ENCODE measurements around the gene SNUPN.
"Not testable (repeated sequence)": the region's sequence is repeated elsewhere in the genome, so short reads cannot be mapped to it uniquely, and the experiment has no call there.

SNUPN gene

DNA sequence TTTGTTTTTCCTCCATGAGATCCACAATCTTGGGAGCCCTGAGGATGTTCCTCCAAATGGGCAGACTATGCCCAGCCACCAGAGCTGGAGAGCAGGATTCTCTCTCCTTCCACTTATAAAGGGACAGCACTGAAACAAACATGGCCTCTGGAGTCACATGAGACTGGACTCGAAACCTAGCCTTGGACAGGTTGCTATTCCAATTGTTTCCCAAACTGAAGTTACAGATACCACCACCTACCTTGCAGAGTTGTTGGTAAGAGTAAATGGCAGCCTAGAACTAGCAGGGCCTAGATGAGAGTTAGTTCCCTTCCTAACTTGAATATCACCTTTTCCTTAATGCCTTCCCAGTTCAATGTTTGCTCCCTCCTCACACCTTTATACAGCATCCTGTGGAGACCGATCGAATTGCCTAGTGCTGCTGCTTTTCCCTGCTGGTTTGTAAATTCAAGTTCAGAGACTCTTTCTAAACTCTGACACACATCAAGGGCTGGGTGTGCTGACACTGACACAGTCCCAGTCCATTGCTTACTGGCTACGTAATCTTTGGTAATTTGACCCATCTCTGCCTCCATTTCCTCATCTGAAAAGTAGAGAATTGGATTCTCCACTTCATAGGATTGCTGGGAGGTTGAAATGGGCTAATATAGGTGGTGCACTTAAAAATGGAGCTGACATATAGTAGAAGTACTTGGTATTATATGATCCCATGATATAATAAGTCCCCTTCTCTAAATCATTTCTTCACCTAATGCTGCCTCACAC, 11.9 kb upstream of the SNUPN start:
- DNase-seq, result no peak

DNA sequence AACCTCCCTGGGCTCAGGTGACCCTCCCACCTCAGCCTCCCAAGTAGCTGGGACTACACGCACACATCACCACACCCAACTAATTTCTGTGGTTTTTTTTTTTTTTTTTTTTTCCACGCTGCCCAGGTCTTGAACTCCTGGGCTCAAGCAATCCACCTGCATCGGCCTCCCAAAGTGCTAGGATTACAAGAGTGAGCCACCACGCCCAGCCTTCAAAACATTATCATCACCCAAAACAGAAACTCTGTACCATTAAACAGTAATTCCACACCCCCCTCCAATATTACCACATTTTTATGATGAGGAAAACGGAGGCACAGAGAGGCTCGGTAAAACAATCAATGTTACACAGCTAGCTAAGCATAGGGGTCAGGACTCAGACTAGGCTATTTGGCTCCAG, 10.5 kb upstream of the SNUPN start:
- DNase-seq, result no peak

DNA sequence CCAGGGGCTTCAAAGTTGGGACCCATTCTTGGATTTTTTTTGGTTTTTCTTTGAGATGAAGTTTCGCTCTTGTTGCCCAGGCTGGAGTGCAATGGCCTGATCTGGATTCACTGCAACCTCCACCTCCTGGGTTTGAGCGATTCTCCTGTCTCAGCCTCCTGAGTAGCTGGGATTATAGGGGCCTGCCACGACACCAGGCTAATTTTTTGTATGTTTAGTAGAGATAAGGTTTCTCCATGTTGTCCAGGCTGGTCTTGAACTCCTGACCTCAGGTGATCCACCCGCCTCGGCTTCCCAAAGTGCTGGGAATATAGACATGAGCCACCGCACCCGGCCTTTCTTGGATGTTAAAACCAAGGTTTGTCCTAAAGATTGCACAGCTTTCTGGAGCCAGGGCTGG, 8.4 kb upstream of the SNUPN start:
- not testable (repeated sequence) for DNase-seq

DNA sequence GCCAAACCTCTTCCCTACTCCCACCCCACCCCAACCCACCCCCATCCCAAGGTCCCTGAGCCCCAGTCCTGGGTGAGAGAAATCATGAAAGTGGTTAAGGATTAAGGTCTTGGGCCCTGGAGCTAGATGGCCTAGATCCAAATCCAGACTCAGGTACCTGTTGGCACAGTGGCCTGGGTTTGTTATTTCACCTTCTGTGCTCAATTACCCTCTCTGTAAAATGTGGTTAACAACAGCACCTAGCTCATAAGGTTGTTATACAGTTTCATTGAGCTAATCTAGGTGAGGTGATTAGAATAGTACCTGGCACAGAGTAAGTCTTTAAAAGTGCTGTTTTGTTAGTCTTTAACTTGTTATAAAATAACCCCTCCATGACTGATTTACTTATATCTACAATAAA, 6.4 kb upstream of the SNUPN start:
- no peak for DNase-seq

DNA sequence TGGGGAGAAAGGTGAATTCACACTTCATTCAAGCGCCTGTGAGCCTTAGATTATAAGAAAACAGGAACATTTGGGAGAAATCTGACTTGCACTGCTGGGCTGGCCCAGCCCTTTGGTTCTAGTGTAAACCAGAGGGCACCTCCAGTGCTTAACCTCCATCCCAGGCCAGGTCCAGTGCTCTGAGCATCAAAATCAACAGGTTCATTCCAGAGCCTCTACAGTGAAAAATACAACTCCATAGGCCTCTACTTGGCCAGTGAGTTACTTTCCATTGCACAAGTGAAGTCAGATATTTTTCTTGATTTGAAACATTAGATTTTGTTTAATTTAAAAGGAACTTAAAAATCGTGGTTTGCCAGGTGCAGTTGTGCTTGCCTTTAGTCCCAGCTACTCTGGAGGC, 3.0 kb downstream of the SNUPN start:
- no peak for DNase-seq

DNA sequence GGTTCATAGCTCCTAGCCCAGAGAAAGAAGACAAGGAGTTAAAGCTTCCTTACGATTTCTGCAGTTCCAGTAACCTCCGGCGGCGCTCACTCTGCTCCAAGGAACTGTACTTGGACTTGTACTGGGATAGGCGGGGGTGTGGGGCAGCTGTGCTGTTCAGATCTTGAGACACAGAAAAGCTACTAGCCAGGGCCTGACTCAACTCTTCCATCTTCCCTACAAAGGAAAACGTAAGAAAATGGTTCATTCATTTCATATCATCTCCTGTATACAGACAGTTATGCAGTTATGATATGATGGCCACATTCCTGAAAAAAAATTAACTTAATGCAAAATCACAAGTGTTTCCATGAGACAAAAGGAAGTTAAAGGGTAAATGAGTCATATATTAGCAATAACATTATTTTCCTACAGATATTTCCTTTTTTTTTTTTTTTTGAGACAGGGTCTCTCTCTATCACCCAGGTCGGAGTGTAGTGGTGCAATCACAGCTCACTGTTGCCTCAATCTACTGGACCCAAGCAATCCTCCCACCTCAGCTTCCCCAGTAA, 4.6 kb downstream of the SNUPN start:
- peak in 7 of 56 donors; percentile 3 to 41 (median 25) for DNase-seq

DNA sequence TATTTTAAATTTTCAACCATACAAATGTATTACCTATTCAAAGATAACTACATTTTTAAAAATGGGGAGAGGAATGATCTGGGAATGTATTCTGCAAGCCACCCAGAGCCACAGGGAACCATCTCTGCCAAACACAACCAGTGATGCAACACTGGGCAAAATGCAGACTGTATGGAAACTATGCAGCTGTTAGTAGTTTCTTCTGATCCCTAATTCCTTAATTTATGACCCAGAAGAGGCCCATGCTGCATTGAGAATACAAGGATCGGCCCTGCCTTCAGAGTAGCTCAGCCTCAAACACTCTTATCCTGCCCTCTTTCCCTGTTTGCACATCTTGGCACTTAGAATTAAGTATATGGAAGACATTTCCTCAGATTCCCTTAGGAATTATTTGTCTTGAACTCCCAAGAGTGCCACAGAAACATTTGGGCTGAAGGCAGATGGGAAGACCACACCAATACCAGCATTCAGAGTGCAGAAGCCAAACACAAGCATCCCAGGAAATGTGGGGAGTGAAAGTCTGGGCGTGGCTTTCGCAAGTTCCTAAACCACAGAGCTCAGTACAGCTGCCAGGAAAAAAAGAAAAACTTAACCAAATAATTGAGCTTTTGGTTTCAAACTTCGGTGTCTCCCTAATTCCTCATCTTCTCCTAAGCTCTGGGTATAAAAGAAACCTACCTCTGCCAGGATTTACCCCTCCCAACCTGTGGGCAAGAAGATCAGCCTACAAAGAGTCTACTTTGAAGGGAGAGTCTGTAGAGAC, 5.3 kb downstream of the SNUPN start:
- no peak for DNase-seq

DNA sequence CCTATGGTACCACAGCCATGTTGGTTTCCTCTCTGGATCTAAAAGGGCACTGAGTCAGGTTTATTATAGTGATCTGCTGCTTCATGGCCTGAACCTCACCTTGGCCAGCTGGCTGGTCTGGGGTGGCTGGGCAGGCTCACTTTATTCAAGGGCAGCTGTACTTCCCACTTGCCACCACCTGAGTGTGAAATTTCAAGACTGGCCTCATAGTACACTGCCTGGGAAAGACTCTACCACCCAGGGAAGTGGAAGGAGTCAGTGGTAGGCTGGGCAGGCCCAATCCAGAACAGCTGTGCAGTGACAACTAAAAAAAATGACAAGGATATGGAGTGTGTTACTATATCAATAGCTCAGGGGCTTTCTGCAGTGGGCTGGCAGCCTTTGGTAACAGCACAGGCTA, 8.8 kb downstream of the SNUPN start:
- DNase-seq, result no peak

DNA sequence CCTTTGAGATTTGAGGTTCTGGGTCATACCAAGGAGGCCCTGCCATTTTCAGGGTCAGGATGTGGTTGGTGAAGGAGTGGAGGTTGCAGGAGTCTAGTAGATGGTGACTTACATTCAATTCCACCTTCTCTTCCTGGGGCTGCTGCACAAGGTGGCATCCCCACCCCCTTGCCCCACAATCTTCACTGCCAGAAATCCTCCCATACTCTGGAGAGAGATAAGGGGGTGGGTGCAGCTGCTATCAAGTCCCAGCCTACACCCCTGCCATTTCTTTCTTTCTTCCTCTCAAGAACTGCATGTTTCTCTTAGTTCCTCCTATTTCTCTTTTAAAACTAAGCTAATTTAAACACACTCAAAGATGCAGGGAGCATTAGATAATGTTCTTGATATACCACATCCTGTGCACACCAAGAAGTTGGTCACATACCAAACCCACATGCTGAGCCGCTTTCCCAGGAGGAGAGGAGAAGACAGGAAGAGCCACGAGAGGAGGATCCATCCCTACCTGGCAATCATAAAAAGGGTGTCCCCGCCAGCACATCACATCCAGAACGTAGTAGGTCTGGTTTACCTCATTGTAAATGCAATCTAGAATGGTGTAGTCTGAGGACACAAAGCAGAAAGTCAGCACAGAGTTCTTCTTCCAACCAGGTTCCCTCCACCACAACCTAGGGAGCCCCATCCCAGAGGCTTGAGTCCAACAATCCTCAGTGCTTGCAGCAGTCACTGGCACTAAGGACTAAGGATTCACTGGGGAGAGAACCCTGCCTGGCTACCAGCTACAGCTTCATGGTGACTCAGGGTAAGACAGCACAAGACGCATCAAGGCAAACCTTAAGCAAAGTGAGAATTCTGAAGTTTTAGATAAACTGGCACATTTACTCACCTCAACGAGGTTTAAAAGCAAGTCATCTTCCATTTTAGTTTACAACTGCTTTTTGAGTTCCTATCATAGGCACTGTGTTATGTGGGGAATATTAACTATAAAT, 18.5 kb downstream of the SNUPN start:
- DNase-seq, result no peak

DNA sequence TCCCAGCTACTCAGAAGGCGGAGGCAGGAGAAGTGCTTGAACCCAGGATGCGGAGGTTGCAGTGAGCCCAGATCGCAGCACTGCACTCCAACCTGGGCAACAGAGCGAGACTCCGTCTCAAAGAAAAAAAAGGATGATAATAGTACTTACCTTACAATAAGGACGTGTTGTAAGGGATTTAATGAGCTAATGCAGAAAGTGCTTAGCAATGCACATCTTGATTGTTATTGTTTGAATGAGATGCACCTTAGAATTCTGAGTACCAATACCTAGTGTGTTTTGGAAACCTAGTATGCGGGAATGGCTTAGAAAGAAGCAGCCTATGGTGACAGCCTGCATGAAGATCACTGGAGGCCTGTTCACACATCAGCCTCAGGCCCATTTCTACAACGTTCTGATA, 19.5 kb downstream of the SNUPN start:
- no peak for DNase-seq

DNA sequence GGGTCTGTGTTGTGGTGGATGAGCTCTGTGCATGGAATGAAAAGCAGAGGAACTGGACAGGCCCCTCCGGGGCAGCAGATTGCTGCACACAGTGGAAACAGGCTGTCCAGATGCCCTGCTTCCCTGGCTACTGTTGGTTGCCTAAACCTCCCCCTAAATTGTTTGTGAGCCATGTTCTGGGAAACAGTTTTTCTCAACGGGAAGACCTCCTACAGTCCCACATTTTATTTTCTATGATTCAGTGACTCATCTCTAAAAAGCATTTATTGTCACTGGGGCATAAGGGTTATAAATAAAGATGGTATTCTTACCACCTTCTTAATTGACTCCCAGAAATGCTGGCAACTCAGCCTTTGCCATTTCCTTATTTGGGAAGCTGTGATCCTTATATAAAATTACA, 26.1 kb downstream of the SNUPN start:
- DNase-seq, result no peak

DNA sequence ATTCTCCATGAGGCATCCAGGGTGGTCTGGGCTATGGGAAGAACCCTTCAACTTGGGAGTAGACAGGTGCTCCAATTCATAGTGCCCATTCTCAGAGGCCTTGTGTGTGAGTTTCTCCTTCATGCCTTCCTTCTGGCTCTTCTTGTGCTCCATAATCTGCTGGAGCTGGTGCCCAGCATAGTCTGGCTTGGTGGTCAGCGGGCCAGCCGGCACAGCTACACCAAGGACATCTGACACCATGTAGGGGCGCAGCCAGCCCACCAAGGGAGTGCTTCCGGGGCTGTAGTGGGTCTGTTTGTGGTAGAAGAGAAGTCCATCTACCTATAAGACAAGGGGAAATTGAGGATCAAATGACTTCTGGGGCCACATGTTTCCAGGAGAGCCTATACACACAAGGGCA, 27.2 kb downstream of the SNUPN start:
- no peak for DNase-seq

DNA sequence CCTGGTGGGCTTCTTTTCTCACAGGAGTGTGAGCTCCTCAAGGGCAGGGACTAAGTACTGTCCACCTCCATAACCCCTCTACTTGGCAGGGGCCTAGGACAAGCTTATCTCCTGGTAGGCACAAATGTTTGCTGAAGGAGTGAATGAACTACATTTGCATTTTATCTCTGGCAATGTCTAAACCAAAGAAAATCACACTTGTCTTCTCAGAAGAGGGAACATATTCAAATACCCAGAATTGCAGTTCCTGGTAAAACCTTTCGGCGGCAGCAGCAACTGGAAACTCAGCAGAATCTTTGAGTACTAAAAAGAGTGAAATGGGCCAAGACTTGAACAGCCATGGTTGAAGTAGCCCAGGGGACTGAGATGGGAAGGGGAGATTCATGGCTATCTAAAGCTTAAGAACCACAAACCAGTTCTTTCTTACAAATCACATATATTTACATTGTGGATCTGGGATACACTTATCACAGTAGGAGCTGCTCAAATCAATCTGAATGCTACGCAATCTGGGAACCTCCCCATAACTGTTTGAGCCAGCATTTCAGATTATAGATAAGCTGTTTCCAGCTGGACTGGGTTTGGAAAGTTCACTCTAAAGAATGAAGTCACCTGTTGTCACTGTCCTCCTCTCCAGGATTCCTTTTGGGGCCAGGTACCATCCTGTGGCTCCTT, 27.7 kb downstream of the SNUPN start:
- no peak for DNase-seq

DNA sequence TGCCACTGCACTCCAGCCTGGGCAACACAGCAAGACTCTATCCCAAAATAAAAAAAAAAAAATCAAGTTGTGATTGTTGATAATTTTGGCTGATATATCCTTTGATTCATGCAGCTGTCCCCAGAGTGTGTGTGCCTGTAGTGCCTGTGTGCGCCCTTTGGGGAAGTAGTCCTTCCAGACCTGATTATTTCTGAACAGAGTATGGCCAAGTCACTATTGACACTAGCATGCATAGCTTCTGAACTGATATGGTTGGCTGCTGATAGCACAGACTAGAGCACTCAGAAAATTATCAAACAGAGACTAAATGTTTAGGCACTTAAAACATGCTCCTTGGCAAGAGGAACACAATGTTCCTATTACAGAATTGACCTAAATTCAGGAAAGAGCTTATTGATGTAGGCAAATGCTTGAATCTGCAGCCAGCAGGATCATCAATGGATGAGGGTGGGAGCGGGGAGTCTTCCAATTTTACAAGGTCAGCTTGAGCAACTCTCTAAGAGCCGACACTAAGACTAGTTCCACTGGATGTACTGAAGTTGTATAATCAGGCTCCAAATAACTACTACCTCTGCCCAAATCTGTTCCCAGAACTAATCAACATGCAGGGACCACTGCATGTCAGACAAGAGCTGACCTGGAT, 28.7 kb downstream of the SNUPN start:
- DNase-seq, result peak in 2 of 56 donors; percentile 4 to 6

DNA sequence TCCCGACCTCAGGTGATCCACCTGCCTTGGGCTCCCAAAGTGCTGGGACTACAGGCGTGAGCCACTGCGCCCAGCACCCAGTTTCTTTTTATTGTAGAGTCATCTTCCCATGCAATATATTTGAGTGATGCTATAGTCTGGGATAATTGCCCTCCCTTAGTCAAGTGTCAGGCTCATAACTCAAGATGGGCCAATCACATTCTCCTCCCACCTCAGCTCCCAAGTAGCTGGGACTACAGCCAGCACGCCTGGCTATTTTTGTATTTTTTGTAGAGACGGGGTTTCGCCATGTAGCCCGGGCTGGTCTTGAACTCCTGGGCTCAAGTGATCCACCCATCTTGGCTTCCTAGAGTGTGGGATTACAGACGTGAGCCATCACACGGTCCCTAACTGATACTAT, 31.2 kb downstream of the SNUPN start:
- no peak for DNase-seq

DNA sequence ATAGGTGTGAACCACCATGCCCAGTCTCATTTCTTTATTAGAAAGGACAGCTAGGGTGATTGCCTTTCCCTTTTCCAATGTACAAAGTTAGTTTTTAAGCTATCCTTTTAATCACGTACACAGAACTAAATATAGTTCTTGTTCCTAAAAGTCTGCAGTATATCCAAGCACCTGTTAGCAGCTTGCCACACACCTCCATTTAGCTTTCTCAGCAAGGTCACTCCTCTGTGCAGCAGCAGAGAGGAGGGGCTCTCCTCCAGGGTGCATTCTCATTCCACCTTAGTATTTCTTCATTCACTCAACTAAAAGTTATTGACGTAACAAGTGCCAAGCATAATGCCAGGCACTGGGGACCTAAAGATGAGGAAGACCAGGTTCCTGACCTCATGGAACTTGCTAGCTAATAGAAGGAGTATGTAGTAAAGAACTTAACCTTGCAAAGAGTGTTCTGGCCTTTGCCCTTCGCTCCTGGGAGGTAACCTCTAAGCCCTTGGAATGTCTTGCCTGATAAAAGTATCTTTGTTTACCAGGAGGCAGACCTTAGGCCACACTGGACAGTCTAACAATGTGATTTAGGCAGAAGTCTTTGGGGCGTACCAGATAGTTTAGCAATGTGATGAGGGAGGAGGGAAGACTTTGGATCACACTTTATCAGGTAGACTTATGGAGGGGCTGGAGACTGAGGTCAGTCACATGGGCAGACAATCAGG, 33.7 kb downstream of the SNUPN start:
- no peak for DNase-seq

DNA sequence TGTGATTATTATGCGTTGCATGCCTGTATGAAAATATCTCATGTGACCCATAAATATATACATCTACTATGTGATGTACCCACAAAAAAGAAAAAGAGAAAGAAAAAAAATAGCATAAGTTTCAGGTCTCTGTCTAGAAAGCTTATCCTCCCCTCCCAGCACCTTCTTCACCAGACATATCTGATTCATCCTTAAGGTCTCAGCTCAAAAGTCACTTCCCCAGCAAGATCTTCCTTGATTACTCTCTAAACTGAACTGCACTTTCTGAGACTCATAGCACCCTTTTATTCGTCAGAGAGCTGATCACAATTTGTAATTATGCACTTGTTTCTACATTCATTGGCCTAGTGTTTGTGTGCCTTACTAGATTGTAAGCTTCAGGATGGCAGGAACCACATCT, 35.3 kb downstream of the SNUPN start:
- DNase-seq, result no peak

DNA sequence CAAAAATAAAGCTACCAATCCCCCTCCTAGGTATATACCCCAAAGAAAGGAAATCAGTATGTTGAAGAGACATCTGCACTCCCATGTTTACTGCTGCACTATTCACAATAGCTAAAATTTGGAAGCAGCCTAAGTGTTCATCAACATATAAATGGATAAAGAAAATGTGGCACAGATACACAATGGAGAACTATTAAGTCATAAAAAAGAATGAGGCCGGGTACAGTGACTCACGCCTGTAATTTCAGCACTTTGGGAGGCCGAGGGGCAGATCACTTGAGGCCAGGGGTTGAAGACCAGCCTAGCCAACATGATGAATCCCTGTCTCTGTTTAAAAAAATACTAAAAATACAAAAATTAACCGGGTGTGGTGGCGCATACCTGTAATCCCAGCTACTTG, 36.5 kb downstream of the SNUPN start:
- no peak for DNase-seq

DNA sequence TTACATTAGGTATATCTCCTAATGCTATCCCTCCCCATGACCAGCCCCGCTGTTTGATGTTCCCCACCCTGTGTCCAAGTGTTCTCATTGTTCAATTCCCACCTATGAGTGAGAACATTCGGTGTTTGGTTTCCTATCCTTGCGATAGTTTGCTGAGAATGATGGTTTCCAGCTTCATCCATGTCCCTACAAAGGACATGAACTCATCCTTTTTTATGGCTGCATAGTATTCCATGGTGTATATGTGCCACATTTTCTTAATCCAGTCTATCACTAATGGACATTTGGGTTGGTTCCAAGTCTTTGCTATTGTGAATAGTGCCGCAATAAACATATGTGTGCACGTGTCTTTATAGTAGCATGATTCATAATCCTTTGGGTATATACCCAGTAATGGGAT, 39.1 kb downstream of the SNUPN start:
- not testable (repeated sequence) for DNase-seq

DNA sequence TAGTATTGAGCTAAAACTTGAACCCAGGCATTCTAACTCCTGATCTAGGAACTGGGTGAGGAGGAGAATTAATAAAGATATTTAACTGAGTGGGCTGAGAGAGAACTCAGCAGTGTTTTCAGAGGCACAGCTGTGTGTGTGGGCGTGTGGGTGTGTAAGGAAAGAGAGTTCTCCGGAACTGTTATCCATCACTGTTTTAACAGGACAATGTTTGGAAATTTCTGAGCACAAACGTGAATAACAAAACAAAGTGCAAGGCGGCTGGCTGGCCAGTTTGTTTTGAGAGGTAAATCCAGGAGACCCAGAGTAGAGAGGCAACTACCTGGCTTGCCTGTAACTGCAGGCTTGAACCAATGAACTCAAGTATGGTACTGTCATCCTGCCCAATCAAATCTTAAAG, 41.4 kb downstream of the SNUPN start:
- peak in 13 of 56 donors; percentile 5 to 56 (median 18) for DNase-seq
